GM19099 (cell line): ENCODE results near the gene ADAMTS1.

Experiments used
- POLR2A ChIP-seq: IDR thresholded peaks from 3 replicates; pipeline ENCODE4 v1.6.1; 2011; ENCODE audit warnings: low read depth; ENCODE audit not compliant: insufficient read length; ENCODE audit errors: extremely low read depth

Gene ADAMTS1

GRCh38 chr21:26801498-26801897 is 43.7 kb downstream of the ADAMTS1 start:
- TF ChIP-seq POLR2A = no peak

GRCh38 chr21:26800970-26801431 is 44.2 kb downstream of the ADAMTS1 start:
- TF ChIP-seq POLR2A = no peak

GRCh38 chr21:26800455-26800854 is 44.8 kb downstream of the ADAMTS1 start:
- TF ChIP-seq POLR2A = no peak

GRCh38 chr21:26800001-26800400 is 45.2 kb downstream of the ADAMTS1 start:
- TF ChIP-seq POLR2A = no peak

GRCh38 chr21:26798856-26799751 is 46.1 kb downstream of the ADAMTS1 start:
- TF ChIP-seq POLR2A = no peak

- no peak for TF ChIP-seq POLR2A
Measured at GRCh38 chr21:26797878-26798456, 47.2 kb downstream of the ADAMTS1 start.

GRCh38 chr21:26795866-26796329 is 49.3 kb downstream of the ADAMTS1 start:
- no peak for TF ChIP-seq POLR2A

- TF ChIP-seq POLR2A = no peak
Measured at GRCh38 chr21:26795412-26795805, 49.8 kb downstream of the ADAMTS1 start.

GRCh38 chr21:26794597-26795411 is 50.4 kb downstream of the ADAMTS1 start:
- no peak for TF ChIP-seq POLR2A

- TF ChIP-seq POLR2A = no peak
Measured at GRCh38 chr21:26790296-26790695, 54.9 kb downstream of the ADAMTS1 start.

- no peak for TF ChIP-seq POLR2A
Measured at GRCh38 chr21:26788790-26789189, 56.4 kb downstream of the ADAMTS1 start.
